GM10266 (cell line): ENCODE measurements around the gene HSP90AB1.

ENCODE experiments used
- DNase-seq: peaks from one replicate; pipeline ENCODE4 v3.0.0; 2012; ENCODE audit errors: extremely low spot score
- CTCF ChIP-seq: IDR thresholded peaks from 2 replicates; pipeline ENCODE4 v1.5.1; 2012; ENCODE audit warnings: mild to moderate bottlenecking, low read depth; ENCODE audit not compliant: control insufficient read depth, insufficient read depth; ENCODE audit errors: missing control alignments

Gene HSP90AB1

GRCh38 chr6:44286747-44287146, 39.8 kb downstream of the HSP90AB1 start:
- TF ChIP-seq CTCF: no peak
- DNase-seq: no peak

- no peak for TF ChIP-seq CTCF
- DNase-seq: no peak
Observed at GRCh38 chr6:44289726-44290260, 42.9 kb downstream of the HSP90AB1 start.

- TF ChIP-seq CTCF: no peak
- no peak for DNase-seq
Observed at GRCh38 chr6:44291841-44292240, 44.9 kb downstream of the HSP90AB1 start.

- TF ChIP-seq CTCF: no peak
- DNase-seq: no peak
Observed at GRCh38 chr6:44292661-44293365, 45.9 kb downstream of the HSP90AB1 start.

GRCh38 chr6:44294832-44295791, 48.2 kb downstream of the HSP90AB1 start:
- no peak for DNase-seq
- no peak for TF ChIP-seq CTCF

- no peak for DNase-seq
- no peak for TF ChIP-seq CTCF
Observed at GRCh38 chr6:44297063-44298038, 50.5 kb downstream of the HSP90AB1 start.
